HG02798 (cell line): ENCODE measurements around the gene ANKRD2.
"Not testable (repeated sequence)": the region's sequence is repeated elsewhere in the genome, so short reads cannot be mapped to it uniquely, and the experiment has no call there.

Experiments
- ATAC-seq: cut with Tn5 transposase; IDR thresholded peaks from one replicate; pipeline ENCODE4 v1.9.1; 2021; ENCODE audit warnings: mild to moderate bottlenecking; ENCODE audit not compliant: unreplicated experiment, poor library complexity

Gene ANKRD2

DNA sequence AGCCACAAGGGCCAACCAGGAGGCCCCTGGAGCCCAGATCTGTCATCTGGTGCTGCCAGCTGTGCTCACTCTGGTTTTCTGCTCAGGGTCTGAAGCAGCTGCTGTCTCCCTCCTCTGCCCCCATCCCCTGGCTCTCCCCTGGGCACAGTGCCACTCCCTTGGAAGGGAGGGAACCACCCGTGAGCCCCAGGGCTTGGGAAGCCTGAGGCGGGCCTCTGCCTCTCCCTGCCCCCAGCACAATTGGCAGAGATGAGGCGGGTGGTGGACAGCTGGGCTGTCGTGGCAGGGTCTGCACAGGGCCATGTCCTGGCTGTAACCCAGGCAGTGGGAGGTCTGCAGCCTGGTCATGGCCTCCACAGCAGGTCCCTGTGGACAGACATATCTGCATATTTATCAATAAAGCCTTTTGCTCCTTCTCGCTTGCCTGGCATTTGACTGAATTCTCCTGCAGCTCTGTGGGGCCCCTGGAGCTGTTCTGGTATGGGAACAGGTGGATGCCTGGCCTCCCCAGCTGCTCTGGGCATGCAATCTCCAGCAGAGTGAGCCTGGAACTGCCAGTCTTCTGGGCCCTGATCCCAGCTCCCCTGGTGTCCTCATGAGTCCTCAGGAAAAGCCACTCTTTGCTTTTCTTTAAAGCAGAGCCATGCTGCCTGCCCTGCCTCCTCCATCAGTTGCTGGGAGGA lies 1.6 kb upstream of the ANKRD2 start:
- no peak for ATAC-seq

DNA sequence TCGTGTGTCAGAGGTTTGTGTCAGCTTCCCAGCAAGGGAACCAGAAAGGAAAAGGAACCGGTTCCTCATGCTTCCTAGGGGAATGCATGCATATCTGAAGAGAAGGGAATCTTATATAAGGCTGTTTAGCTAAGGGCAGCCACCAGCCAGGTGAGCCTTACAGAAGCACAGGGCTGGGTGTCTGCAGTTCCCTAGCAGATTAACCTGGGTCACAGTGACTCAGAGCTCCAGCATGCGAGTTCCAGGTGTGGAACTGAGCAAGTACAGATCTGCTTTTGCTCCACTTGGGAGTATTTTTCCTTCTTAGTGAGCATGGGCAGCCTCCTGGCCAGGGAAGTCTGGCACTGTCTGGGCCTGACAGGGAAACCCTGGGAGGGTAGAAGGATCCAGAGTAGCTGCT lies 957 bp upstream of the ANKRD2 start:
- ATAC-seq: no peak

DNA sequence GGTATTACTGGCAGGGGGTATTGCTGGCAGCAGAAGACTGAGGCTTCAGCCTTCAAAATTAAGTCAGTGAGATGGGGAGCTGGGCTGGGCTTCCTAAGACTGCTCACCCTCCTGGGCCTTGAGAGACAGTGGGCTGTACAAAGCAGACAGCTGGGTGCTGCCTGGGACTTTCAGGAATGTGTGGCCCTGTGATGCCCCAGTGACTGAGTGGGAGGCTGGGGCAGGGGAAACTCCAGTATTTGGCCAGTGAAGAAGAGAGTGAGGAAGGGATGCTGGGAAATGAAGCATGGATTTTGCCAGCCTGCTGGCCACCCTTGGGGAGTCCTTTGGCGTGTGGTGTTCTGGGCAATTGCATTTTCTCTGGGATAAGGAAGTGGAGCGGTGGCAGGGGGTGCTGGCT lies 442 bp downstream of the ANKRD2 start:
- no peak for ATAC-seq

DNA sequence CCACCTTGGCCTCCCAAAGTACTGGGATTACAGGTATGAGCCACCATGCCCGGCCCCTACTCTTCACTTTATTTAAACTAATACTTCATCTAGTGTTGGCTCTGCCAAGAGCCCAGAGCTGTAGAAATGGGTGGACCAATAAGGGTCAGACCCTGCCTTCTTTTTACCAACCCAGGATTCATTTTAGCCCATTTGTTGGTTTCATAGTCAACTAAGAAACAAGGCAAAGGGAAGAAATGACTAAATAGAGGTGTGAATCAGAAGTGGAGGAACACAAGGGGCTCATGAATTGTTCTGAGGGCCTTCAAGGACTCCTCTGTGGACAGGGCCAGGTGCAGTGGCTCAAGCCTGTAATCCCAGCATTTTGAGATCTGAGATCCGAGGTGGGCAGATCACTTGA lies 1.1 kb downstream of the ANKRD2 start:
- no peak for ATAC-seq

DNA sequence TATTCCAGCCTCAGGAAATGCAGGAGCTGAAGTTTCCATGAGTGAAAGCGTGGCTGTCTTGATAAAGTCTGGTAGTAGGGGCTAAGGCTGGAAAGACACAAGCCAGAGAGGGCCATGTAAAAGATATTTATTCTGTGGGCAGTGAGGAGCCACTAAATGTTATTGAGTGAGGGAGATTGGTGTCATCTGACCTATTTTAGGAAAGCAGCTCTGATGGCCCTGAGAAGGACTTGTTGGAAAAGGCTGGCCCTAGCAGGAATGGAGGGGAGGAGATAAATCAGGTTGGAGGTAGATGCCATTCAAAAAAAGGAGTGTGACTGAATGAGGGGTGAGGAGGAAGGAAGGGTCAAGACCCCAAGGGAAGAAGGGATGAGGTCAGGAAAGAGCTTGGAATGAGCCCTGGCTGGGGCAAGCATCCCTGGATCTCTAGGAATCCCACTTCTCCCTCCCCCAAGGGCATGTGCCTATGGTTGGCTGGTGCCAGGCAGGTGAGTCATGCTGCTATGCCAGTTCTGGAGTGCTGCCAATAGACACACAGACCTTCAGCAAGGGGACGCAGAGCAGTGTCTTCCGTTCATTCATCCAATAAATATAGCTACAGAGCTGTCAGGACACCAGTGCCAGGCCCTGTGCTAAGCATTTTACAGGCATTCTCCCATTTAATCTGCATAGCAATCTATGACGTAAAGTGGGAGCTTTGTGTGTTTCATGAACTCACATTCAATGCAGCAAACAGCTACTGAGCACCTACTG lies 2.0 kb downstream of the ANKRD2 start:
- no peak for ATAC-seq

DNA sequence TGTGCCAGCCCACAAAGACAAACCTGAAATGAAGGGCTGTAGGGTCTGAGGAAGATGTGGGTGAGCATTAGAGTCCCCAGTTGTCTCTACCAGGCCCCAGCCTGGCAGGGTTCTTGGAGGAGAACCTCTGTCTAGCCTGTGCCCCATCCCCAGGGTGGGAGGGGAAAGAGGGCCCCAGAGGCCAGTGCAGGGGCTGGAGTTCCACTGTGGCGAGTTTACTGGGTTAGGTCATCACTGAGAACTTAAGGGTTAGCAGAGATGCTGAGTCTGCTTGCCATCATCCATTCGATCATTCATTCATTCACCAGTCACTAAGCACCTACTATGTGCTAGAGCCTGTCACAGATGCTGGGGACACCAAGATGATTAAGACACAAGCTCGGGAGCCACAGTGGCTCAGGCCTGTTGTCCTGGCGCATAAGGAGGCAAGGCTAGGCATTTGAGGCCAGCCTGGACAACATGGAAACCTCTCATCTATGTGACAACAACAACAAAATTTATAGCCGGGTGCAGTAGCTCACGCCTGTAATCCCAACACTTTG lies 2.6 kb downstream of the ANKRD2 start:
- ATAC-seq: no peak

DNA sequence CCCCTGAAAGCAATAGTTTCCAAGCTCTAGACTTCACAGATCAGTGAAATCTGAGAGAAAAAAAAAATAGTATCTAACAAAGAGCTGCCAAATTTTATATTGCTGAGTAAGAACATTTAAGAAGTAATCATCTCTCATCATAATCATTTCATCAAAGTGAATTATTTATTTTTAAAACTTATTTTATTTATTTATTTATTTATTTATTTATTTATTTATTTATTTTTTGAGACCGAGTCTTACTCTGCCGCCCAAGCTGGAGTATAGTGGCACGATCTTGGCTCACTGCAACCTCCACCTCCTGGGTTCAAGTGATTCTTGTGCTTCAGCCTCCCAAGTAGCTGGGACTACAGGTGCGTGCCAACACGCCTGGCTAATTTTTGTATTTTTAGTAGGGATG lies 3.9 kb downstream of the ANKRD2 start:
- ATAC-seq: not testable (repeated sequence)

DNA sequence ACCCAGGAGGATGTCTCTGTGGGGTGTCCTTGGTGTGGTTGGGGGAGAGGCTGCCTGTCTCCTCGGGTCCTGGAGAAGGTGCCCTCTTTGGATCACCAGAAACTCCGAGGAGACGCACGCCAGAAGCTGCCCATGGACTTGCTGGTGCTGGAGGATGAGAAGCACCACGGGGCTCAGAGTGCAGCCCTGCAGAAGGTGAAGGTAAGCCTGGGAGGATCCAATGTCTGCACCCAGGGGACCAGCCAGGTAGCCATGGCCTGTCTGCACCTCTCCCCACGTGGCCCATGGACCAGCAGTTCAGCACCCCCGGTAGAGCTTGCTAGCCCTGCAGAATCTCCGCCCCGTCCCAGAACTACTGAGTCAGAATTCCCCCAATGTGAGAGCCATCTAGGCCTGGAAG lies 5.1 kb downstream of the ANKRD2 start:
- no peak for ATAC-seq

DNA sequence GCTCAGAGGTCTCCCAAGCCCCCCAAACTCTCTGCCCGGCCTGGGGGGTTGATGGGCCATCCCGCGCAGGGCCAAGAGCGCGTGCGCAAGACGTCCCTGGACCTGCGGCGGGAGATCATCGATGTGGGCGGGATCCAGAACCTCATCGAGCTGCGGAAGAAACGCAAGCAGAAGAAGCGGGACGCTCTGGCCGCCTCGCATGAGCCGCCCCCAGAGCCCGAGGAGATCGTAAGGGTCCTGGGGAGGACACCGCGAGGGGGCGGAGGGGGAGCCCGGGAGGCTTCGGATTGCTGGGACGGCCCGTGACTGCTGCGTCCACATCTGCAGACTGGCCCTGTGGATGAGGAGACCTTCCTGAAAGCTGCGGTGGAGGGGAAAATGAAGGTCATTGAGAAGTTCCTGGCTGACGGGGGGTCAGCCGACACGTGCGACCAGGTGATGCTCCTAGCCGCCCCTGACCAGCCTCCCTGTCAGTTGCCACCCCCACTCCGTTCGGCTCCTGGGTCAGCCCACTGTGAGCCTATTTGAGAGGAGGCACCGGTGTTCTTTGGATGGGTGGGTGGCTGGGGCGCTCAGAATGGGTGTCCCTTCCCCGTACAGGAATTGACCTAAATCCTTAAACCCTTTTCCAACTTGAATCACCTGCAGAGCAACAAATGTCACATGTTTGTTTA lies 5.7 kb downstream of the ANKRD2 start:
- no peak for ATAC-seq

DNA sequence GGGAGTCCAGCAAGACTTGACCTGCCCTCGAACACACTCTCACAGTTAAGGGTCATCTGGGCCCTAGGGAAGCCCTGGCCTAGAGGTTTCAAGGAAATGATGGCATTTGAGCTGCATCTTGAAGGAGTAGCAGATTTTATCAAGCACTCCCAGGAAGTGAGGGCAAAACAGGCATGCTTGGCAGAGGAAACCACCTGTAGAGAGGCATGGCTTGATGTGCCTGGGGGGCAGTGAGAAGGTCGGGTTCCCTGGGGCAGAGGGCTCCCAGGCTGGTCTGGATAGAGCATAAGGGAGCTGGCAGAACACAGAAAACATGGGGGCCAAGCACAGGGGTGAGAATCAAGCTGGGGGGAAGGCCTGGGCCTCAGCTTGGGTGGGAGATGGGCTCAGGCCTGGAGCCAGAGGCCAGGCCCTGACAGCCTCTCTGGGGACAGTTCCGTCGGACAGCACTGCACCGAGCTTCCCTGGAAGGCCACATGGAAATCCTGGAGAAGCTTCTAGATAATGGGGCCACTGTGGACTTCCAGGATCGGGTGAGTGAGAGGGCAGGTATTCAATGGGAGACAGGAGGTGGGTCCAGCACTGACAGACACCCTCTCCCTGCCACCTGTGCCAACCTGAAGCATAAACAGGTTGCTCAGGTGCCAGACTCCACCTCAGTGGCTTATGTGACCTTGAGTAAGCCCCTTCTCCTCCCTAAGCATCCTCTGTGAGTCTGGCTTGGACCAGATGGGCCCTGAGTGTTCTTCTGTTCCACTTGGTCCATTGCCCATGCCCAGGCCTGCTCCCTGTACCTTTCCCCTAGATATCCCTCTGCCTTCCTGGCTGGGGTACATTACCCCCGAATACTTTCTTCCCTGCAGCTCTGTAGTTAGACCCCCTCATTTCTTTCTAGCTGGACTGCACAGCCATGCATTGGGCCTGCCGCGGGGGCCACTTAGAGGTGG lies 8.1 kb downstream of the ANKRD2 start:
- ATAC-seq: no peak

DNA sequence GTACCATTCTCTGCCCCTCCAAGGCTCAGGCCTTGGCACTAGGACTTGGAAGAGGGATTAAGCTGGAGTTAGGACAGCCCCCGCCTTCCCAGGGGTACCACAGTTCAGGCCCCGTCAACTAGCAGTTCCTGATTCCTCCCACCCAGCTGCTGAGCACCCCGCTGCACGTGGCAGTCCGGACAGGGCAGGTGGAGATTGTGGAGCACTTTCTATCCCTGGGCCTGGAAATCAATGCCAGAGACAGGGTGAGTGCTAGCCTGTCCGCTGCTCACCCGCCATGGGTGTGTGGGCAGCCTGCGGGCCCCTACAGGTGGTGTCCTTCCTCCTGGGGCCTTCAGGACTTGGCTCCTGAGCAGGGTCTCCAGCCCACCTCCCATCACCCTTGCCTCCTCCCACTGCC lies 9.6 kb downstream of the ANKRD2 start:
- ATAC-seq: no peak

DNA sequence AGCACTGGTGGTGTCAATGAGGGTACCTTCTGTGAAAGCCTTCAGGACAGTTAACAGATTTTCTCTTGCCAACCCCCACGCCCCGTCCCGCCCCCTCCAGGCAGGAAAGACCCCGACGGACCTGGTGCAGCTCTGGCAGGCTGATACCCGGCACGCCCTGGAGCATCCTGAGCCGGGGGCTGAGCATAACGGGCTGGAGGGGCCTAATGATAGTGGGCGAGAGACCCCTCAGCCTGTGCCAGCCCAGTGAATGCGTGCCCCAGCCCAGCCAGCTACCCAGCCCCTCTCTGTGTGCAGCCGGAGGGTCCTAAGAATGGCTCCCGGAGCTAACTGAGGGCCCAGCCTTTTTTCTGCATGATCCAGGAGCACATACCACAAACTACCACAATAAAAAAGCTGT lies 10.9 kb downstream of the ANKRD2 start:
- no peak for ATAC-seq

DNA sequence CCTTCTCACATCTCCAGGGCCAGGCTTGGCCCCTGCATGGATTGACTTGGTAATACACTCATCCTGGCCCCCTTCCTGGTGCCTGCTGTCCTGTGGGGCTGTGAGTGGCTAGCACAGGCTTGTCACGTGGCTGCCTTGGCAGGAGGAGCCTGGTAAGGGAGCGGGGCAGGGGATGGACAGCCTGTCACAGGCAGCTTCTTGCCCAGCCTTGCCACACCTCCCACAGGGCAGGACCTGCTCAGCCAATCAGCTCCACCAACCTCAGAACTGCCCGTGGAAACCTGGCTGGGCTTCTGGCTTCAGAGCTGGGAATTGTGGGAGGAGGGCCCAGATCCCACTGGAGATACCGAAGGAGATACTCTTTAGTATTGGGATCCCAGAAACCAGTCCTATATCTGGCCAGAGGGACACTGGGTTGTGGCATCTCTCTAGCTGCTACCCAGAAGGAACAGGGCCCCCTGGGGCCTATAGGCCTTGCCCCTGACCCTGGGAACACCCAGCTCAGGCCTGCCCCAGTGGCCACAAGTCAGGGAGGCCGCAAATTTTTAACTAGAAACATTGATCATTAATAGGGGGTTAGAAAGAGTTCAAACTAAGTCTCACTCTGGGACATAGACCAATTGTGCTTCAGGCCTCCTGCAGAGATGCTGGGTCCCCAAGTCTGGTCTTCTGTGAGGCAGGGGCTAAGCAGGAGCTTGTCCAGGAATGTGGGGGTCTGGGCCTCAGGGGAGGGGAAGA lies 11.7 kb downstream of the ANKRD2 start, which contains the start of gene HOGA1:
HOGA1 (plus strand) TSS at position 330 of the 738 bp plus-strand sequence; CDS start at position 645, 315 bp downstream.
- ATAC-seq: peak; percentile 79

DNA sequence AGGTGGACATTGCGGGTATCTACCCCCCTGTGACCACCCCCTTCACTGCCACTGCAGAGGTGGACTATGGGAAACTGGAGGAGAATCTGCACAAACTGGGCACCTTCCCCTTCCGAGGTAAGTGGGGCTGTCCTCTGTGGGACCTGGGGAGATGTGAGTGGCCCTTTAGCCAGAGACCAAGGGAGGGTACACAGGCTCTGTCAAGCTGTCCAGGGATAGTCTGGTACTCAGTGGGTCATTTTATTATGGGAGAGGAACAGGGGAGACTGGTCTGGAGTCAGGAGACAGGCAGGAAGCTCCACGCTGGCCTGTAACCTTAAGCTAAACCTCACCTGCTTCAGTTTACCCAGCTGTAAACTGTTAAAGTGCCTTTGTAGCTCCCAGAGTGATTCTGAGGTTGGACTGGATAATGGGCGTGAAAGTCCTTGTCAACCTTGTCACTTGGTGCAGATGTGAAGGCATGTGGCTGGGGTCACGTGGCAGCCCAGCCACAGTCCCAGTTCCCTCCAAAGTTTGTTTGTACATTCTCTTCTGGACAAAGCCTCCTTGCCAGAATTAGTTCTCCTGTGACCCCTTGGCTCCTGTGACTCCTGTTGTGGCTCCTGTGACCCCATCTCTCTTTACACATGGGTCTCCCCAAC lies 12.3 kb downstream of the ANKRD2 start:
- no peak for ATAC-seq

DNA sequence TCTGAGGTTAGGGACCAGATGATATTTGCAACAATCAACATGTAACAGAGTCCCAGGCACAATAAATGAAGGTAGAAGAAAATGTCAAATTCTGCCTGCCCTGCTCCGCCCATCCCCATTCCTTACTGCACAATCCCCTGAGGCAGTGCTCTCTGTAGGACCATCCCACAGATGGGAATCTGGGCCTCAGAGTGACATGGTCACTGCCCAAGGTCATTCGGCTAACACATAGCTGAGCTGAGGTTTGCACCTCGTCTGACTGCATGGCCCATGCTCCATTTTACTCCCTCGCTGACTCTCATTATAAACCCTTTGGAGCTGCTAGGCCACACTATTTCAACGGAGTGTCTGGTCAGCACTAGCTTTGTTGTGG lies 12.8 kb downstream of the ANKRD2 start:
- no peak for ATAC-seq

DNA sequence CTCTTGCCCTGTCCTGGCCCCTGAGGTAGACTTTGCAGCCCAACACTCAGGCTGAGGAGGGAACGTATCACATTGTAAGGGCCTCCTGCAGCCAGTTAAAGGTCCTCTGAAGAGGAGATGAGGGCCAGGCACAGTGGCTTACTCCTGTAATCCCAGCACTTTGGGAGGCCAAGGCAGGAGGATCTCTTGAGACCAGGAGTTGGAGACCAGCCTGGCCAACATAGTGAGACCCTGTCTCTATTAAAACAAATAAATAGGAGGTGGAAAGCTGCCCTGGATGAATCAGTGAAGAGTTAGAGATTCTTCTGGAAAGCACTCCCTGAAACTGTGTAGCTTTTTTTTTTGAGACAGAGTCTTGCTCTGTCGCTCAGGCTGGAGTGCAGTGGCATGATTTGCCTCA lies 14.6 kb downstream of the ANKRD2 start:
- no peak for ATAC-seq

DNA sequence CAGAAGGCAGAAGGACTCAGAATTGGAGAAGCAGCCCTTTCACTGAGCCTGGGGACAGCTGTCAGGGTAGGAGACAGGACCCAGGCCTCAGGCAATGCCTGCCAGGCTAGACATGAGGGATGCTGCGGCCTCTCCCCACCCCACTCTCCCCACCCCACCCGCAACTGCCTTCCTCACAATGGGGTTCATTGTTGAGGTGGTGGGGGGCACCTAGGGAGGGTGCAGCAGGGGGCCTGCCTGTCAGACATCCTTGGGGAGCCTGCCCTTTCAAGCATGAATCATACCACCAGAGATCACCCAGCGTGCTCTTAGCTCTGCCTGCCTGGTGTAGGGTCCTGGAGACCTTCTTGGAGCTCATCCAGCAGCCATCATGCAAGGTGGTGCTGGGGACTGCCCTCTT lies 16.9 kb downstream of the ANKRD2 start, which contains the start of gene C10orf62:
C10orf62 (plus strand) TSS at position 243 of the 400 bp plus-strand sequence. CDS start 177 bp downstream, outside the sequence.
- no peak for ATAC-seq

DNA sequence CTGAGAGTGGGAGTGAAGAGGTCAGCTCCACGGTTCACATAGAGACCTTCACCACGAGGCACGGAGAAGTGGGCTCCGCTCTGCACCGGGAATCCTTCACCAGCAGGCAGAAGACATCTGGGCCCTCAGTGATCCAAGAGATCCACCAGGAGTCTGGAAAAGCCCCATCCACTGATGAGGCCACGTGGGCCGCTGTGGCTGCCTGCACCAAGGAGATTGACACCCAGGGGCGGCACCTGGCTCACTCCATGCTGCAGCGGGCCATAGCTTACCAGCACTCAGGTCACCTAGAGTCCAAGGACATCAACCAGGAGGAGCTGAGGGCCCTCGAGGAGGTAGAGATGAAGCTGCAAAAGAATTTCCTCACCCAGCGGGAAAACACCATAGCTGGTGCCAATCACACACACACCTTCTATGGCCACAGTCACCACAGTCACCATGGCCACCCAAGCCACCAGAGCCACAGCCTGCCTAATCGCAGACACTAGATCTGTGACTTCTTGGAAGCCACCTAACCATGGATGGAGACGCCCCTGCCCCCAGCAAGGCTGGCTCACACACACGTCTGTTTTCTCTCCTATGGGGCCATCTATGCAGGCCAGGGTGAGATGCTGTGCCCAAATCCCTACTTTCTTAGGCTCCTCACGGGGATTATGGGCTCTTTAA lies 17.6 kb downstream of the ANKRD2 start:
- ATAC-seq: no peak
